ENCODE measurements around the gene MARK2.

GRCh38 chr11:63837739-63838138, 1.2 kb upstream of the MARK2 start:
- TF ChIP-seq CTCF (optimal IDR thresholded peaks at IDR 0.05 in 1 of 3, IDR thresholded peaks at IDR 0.05 in 1 of 3, conservative IDR thresholded peaks at IDR 0.05 in 1 of 3; ENCODE audit: extremely low read depth in 1 of 3, insufficient read depth in 2 of 3, low read length in 3 of 3) (no peak), EZH2 (IDR thresholded peaks at IDR 0.05; ENCODE audit: low read length) (no peak)

Data from keratinocyte (primary cell).